HEK293T (cell line): ENCODE data around the gene SSTR5.

Source experiments
- FOXM1 ChIP-seq: fragments of 450-650 bp; IDR thresholded peaks from 2 replicates; pipeline ENCODE4 v1.6.1; 2017; ENCODE audit warnings: mild to moderate bottlenecking, borderline replicate concordance
- SUZ12 ChIP-seq: fragments of 450-650 bp; IDR thresholded peaks from 2 replicates; pipeline ENCODE4 v1.6.1; 2016; ENCODE audit warnings: mild to moderate bottlenecking

- TF ChIP-seq FOXM1, result no peak
- TF ChIP-seq SUZ12, result no peak
These were observed 8.5 kb downstream of the SSTR5 start for GRCh38 chr16:1080801-1081733.
